Measurements from ENCODE around the gene SLC4A1.

The SLC4A1 gene

DNA sequence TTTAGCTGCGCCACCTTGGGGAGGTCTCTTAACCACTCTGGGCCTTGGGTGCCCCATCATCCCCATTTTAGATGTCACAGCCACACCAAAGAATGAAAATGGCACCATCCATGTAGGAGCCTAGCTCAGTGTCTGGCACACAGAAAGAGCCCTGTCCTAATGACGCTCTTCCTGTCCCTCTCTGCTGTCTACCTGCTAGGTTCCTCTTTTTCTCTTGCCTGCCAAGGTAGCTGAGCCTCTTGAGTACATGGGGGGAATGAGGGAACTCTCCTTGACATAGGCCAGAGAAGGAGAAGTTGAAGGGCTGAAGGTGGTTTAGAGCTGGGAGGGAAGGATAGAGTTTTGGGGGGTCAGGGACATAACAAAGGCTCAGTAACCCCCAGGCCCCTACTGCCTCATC, 42.3 kb upstream of the SLC4A1 start:
- no peaks in the 10 kb centered on the region for H3K9me2 ChIP-seq (replicated peaks; ENCODE audit: insufficient read depth, low read length)
- no peaks in the 10 kb centered on the region for H3K36me3 ChIP-seq (replicated peaks; ENCODE audit: insufficient read depth, low read length)
- TF ChIP-seq, protein P1, sequence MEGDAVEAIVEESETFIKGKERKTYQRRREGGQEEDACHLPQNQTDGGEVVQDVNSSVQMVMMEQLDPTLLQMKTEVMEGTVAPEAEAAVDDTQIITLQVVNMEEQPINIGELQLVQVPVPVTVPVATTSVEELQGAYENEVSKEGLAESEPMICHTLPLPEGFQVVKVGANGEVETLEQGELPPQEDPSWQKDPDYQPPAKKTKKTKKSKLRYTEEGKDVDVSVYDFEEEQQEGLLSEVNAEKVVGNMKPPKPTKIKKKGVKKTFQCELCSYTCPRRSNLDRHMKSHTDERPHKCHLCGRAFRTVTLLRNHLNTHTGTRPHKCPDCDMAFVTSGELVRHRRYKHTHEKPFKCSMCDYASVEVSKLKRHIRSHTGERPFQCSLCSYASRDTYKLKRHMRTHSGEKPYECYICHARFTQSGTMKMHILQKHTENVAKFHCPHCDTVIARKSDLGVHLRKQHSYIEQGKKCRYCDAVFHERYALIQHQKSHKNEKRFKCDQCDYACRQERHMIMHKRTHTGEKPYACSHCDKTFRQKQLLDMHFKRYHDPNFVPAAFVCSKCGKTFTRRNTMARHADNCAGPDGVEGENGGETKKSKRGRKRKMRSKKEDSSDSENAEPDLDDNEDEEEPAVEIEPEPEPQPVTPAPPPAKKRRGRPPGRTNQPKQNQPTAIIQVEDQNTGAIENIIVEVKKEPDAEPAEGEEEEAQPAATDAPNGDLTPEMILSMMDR (IDR thresholded peaks at IDR 0.05; ENCODE audit: low read length): no peak
- TF ChIP-seq EZH2phosphoT487 (IDR thresholded peaks at IDR 0.05; ENCODE audit: low read length): no peak
- TF ChIP-seq EZH2 (optimal IDR thresholded peaks at IDR 0.05; ENCODE audit: low read depth, low read length): no peak
- H3K79me2 ChIP-seq (ENCODE audit: low read length): no peaks in the 10 kb centered on the region
- H3K4me1 ChIP-seq (ENCODE audit: low read length): no peaks in the 10 kb centered on the region
- no peak overlapping the region for H3K27ac ChIP-seq (ENCODE audit: low read length)
- no peak overlapping the region for H3K9ac ChIP-seq (ENCODE audit: low read length)
- no peaks in the 10 kb centered on the region for H3K9me3 ChIP-seq (replicated peaks; ENCODE audit: insufficient read depth, low read length)
- H3K4me3 ChIP-seq (ENCODE audit: low read length): no peak overlapping the region
- H3K27me3 ChIP-seq (replicated peaks; ENCODE audit: insufficient read depth, low read length): peaks cover 53% of the 10 kb centered on the region
- no peak overlapping the region for H2AFZ ChIP-seq (ENCODE audit: low read length)
- H4K20me1 ChIP-seq (ENCODE audit: insufficient read depth, low read length): no peaks in the 10 kb centered on the region
- DNase-seq: no peak
- H3F3A ChIP-seq (ENCODE audit: insufficient read depth, low read length): no peaks in the 10 kb centered on the region
- H3K4me2 ChIP-seq (ENCODE audit: low read depth, low read length): no peak overlapping the region

DNA sequence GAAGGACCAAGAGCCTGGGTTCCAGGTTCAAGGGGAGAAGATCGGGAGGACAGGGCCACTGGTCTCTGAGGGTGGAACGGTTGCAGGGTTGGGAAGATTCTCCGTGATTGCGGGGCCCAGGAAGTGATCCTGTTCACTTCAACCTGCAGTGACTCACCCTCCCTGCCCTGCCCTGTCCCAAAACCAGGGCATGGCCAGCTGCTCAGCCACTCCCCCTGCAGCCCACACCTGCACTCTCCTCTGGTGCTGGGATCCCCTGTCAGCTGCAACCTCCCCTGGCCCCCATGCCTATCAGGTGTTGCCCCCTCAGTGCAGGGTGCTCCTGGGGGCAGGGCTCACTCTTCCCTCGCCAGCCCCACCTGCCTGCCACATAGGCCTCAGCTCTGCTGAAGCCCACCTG, 41.5 kb upstream of the SLC4A1 start:
- no peaks in the 10 kb centered on the region for H3F3A ChIP-seq (ENCODE audit: insufficient read depth, low read length)
- H2AFZ ChIP-seq (ENCODE audit: low read length): no peak overlapping the region
- no peaks in the 10 kb centered on the region for H3K9me3 ChIP-seq (replicated peaks; ENCODE audit: insufficient read depth, low read length)
- H3K9me2 ChIP-seq (replicated peaks; ENCODE audit: insufficient read depth, low read length): no peaks in the 10 kb centered on the region
- TF ChIP-seq EZH2 (optimal IDR thresholded peaks at IDR 0.05; ENCODE audit: low read depth, low read length) (no peak), EZH2phosphoT487 (IDR thresholded peaks at IDR 0.05; ENCODE audit: low read length) (no peak)
- TF ChIP-seq, protein P1 (IDR thresholded peaks at IDR 0.05; ENCODE audit: low read length): no peak
- H3K9ac ChIP-seq (ENCODE audit: low read length): no peak overlapping the region
- H3K4me2 ChIP-seq (ENCODE audit: low read depth, low read length): no peak overlapping the region
- H3K4me1 ChIP-seq (ENCODE audit: low read length): no peaks in the 10 kb centered on the region
- H3K27me3 ChIP-seq (replicated peaks; ENCODE audit: insufficient read depth, low read length): peaks cover 47% of the 10 kb centered on the region
- no peak overlapping the region for H3K27ac ChIP-seq (ENCODE audit: low read length)
- DNase-seq: no peak
- no peaks in the 10 kb centered on the region for H4K20me1 ChIP-seq (ENCODE audit: insufficient read depth, low read length)
- H3K4me3 ChIP-seq (ENCODE audit: low read length): no peak overlapping the region
- H3K36me3 ChIP-seq (replicated peaks; ENCODE audit: insufficient read depth, low read length): no peaks in the 10 kb centered on the region
- no peaks in the 10 kb centered on the region for H3K79me2 ChIP-seq (ENCODE audit: low read length)

DNA sequence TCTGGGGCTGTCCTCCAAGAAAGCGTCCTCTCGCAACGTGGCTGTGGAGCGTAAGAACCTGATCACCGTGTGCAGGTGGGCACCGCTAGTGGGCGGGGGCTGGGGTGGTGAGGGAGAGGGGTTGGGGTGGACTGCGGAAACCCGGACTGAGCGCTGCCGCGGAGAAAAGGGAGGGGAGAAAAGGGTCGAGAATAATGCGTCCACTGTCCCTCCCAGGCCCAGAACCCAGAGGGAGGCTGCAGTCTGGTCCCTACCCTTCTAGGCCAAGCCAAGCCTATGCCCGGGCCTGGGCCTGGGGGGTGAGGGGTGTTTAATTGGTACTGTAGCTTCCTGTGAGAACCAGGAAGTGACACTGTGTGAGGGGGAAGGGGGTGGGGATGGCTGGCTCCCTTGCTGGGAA, 40.9 kb upstream of the SLC4A1 start:
- no peaks in the 10 kb centered on the region for H3K79me2 ChIP-seq (ENCODE audit: low read length)
- no peak overlapping the region for H2AFZ ChIP-seq (ENCODE audit: low read length)
- DNase-seq: no peak
- TF ChIP-seq EZH2phosphoT487 (IDR thresholded peaks at IDR 0.05; ENCODE audit: low read length): no peak
- TF ChIP-seq, protein P1 (IDR thresholded peaks at IDR 0.05; ENCODE audit: low read length): no peak
- no peak for TF ChIP-seq EZH2 (optimal IDR thresholded peaks at IDR 0.05; ENCODE audit: low read depth, low read length)
- peak overlapping the region; percentile 60; the same call in 1 of the 2 replicates for H3K4me3 ChIP-seq (ENCODE audit: low read length)
- H4K20me1 ChIP-seq (ENCODE audit: insufficient read depth, low read length): no peaks in the 10 kb centered on the region
- H3F3A ChIP-seq (ENCODE audit: insufficient read depth, low read length): no peaks in the 10 kb centered on the region
- H3K36me3 ChIP-seq (replicated peaks; ENCODE audit: insufficient read depth, low read length): no peaks in the 10 kb centered on the region
- H3K9ac ChIP-seq (ENCODE audit: low read length): no peak overlapping the region
- no peaks in the 10 kb centered on the region for H3K9me2 ChIP-seq (replicated peaks; ENCODE audit: insufficient read depth, low read length)
- H3K4me2 ChIP-seq (ENCODE audit: low read depth, low read length): peak overlapping the region; percentile 82
- no peaks in the 10 kb centered on the region for H3K4me1 ChIP-seq (ENCODE audit: low read length)
- H3K9me3 ChIP-seq (replicated peaks; ENCODE audit: insufficient read depth, low read length): no peaks in the 10 kb centered on the region
- no peak overlapping the region for H3K27ac ChIP-seq (ENCODE audit: low read length)
- H3K27me3 ChIP-seq (replicated peaks; ENCODE audit: insufficient read depth, low read length): peaks cover 44% of the 10 kb centered on the region

Data from MM.1S (cell line).